SW 1271 (cell line): Measurements from ENCODE around the gene NAB2.
"Not testable (repeated sequence)": the region's sequence is repeated elsewhere in the genome, so short reads cannot be mapped to it uniquely, and the experiment has no call there.

ENCODE experiments used
- DNase-seq, 2 experiments: peaks; one replicate each; lab custom pipeline; 2025; lab: John Stamatoyannopoulos, UW

The NAB2 gene

DNA sequence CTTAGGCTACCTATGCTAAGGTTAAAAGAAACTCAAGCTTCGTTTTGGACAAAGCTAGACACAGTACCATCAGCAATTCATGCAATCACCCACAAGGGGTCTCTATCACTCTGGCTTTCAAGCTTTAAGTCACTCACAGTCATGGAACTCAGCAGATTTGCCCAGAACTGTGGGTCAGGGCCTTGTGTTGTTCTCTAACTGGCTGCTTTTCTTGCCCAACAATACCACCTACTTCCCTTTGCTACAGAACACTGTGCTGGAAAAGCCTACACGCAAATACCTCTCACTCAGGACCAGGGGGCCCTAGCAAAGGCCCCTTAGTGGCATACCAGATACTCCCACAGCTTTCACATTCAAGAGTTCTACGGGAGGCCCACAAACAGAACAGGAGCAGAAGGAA, 19.4 kb upstream of the NAB2 start:
- DNase-seq = peak in 1 of 2 experiments; percentile 68

DNA sequence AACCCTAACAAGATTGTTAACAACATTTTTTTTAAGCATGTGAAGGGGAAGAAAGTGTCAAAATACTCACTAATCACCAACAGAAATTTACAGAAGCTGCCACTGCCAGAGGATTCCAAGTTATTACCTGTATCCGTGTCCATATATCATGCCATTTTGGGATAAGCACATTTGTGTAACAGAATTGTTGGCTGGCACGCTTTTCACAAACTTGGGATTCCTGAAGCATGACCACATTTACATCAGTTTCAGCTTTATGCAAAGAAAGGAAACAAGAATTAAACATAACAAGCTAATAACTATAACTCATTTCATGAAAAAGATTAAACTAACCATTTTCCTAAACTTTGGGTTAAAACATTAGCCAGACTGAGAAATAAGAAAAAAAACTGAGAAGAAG, 16.3 kb upstream of the NAB2 start:
- no peak for DNase-seq

DNA sequence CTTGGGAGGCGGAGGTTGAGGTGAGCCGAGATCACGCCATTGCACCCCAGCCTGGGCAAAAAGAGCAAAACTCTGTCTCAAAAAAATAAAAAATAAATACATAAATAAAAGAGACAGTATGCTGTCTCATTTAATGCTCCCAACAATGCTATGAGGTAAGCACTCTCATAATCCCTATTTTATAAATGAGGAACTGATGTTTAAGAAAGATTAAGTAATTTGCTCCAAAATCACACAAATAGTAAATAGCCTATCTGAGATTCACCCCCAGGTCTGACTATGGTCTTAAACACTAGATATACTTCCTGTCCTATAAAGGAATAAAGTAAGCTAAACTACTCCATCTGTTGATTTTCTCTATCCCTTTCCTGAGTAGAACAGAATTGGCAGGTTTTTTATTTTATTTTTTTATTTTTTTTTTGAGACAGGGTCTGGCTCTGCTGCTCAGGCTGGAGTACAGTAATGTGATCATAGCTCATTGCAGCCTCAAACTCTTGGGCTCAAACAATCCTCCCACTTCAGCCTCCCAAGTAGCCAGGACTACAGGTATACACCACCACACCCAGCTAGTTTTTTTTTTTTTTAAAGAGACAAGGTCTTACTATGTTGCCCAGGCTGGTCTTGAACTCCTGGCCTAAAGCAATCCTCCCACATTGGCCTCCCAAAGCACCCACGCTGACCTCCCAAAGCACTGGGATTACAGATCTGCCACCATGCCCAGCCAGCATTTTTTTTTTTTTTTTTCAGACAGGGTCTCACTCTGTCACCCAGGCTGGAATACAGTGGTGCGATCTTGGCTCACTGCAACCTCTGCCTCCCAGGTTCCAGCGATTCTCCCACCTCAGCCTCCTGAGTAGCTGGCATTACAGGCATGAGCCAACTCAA, 15.1 kb upstream of the NAB2 start:
- DNase-seq = not testable (repeated sequence)

DNA sequence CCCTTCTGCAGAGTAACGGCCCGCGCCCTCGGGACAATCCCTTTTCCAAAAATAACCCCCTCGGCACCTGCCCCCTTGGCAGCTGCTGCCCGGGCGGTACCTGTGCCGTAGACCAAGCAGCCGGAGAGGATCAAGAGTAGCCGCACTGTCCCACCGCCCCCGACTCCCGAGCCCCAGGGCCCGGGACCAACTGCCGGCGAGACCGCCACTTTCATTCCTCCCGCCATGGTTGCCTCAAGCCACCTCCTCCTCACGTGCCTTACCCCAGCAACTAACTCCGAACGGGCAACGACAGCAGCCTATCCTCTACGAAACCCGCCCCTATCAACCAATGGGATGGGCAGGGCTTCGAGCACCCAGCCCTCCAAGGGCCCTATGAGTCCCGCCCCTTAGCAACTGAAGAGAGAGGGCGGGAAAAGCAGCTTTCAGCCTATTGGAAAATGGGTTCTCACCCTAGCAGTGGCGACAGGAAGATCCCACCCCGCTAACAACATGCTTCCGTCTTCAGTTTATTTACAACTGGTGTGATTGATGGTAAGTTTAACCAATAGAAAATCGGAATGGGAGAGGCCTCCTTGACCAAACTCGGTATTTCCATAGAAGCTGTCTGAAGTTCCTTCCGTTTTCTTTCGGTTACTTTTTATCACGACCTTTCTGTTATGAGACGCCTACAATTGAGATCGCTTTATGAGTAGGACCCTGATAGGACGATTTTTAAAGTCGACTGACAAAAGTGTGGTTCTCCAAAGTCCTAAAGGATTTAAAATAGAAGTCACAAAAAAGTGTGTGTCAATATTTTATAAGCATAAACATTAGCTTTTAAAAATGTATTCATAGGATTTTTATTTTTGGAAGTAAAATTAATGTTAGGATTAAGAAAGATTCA, 10.2 kb upstream of the NAB2 start, which contains the start of gene NEMP1:
NEMP1 (minus strand) TSS at position 273 of the 886 bp plus-strand sequence; CDS start at position 227, 46 bp downstream.
- peak; percentile 100 for DNase-seq

DNA sequence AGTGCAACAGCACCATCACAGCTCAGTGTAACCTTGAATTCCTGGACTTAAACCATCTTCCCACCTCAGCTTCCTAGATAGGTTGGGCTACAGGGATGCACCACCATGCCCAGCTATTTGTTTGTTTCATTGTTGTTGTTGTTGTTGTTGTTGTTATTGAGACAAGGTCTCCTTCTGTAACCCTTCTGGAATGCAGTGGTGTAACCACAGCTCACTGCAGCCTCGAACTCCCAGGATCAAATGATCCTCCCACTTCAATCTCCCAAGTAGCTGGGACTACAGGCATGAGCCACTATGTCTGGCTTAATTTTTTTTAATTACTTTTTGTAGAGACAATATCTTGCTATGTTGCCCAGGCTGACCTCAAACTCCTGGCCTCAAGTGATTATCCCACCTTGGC, 9.1 kb upstream of the NAB2 start:
- peak in 1 of 2 experiments; percentile 13 for DNase-seq

DNA sequence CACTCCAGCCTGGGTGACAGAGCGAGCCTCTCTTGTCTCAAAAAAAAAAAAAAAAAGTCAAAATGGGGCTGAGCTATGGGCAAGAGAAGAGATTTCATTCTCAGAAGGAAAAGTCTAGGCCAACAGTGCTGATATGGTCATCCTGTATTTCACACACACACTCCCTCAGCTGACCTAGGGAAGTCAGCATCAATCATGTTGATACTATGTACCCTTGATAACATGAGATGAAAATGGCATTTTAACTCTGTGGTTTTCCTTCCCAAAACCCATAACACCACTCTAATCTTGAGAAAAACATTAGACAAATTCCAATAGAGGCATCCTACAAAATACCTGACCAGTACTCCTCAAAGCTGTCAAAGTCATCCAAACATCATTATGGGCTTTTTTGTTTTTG, 8.1 kb upstream of the NAB2 start:
- no peak for DNase-seq

DNA sequence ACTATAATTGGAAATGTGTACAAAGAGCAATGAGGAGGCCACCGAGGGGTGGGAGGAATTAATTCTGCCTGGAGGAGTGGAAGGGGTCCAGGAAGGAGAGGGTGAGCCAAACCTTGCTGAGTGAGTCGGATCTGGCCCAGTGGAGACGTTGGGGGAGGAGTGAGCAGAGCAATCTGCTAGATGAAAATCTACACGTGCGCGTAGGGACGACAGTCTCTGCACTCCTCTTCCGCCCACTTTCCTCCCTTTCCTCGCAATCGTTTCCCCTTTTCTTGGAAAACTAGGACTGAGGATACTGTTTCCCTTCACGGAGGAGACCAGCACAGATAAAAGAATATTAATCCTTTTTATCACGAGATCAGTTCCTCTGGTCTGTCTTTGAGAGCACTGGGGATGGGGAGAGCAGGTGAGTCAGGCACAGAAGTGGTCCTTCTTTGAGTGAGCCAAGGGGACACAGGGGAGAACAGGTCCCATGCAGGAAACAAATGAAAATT, 2.9 kb upstream of the NAB2 start:
- DNase-seq = no peak

DNA sequence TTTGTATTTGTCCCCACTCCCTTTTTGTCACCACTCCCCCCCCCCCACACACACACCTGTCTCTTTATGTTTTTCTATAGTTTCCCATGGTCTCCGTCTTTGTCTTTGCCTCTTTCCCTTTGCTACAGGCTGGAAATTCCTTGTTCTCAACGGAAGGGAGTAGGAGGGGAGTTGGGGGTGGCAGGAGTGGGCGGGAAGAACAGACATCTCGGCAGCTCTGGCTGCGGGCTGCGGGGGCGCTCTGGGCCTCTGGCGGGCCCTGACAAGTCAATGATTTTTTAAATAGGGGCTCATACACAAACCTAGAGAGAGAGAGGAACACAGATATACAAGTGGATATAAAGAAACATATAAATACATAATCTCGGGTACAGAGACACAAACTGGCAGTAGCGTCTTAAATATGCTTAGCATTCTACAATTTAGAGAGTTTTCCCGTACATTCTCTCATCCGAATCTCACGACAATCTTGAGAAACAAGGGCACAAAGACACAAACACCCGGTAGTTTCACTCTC, 2.4 kb upstream of the NAB2 start:
- DNase-seq = peak in 1 of 2 experiments; percentile 69

DNA sequence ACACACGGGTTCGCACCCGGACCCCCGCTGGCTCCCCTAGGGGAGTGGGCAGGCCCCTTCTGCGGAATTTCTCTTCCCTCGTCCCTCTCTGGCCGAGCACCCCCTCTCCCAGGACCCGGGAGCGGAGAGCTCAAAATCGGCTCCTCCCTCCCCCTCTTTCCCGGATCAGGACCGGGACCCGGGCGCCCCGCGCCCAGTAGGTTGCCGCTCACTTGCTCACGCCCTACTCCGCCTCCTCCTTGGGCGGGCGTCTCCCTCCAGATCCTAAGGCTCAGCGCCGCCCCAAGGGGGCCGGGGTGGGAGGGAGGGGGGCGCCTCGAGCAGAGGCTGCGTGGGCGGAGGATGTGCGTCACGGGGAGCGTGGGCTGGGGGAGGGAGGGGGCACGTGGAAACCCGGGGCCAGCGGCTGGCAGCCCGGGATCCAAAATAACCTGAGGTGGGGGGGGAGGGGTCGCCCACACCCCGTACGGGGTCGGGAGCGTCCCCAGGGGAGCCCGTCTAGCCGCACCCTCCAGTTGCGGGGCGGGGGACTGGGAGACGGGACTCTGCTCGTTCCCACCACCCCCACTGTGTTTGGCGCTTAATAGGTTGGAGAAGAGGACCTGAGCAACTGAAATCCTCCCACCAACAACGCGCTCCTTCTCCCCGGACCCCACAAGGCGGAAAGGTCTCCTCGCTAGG, 1.8 kb upstream of the NAB2 start:
- DNase-seq = peak; percentile 75 to 84

DNA sequence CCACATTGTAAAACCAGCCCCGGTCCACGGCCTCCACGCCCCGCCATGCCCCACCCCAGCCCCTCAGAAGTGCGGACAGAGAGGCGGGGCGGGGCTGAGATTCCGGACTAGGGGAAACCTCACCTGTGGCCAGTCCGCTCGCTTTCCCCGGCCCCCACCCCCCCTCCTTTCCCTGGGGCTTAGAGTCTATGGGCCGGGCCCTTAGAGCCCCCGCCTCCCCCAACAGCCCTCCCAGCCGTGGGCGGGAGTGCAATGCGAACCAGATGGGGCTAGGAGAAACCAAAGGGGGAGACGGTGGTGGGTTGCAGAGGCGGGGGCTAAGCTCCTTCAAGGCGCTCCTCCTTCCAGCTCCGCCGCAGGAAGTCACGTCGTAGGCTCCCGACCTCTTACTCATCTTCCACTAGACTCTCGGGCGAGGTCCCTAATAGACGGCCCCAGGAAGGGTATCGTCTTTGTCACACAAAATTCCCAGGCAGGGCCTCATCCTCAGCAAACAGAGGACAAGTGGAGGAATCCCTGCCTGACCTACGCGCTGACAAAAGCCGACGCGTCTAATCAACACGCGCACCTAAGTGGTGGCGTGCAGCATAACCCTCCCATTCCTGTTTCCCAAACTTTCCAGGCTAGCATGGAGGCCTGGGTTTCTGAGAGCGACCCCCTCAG, 1.1 kb upstream of the NAB2 start:
- peak; percentile 81 to 85 for DNase-seq

DNA sequence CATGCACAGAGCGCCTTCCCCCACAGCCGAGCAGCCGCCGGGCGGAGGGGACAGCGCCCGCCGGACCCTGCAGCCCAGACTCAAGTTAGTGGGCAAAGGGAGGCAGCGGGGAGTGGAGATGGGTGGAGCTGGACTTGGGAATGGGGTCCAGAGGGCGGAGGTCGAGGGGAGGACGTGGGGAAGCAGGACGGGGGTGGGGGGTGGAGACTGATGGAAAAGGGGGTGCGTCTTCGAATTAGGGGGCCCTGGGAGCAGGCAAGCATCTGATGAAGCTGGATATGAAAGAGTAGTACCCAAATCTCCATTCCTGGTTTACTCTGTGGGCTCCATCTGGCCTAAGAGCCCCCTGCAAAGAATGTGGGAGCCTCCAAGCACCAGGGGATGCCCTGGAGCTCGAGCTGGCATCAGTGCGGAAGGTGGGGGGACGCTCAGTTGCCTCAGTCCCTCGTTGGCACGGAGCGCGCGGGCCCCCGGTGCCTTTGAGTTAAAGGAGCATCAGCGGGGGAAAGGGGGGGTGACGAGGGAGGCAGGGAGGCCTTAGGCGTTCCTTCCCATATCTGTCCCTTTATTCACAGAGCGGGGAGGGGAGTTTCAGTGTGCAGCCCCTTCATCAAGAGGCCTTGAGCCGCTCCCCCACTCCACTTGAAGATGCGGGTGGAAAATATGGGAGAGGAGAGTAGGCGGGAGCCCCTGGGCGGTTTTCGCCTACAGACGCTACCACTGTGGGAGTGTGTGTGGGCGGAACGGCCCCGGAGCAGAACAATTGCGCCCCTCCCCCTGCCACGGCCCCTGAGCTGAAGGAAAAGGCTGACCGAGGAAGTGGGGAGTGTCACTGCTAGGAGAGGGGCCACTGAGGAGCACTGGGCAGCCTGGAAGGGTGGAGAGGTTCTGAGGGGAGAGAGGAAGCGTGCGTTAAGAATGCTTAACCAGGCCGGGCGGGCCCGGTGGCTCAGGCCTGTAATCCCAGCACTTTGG, 644 bp downstream of the NAB2 start:
- DNase-seq = peak in 1 of 2 experiments; percentile 57

DNA sequence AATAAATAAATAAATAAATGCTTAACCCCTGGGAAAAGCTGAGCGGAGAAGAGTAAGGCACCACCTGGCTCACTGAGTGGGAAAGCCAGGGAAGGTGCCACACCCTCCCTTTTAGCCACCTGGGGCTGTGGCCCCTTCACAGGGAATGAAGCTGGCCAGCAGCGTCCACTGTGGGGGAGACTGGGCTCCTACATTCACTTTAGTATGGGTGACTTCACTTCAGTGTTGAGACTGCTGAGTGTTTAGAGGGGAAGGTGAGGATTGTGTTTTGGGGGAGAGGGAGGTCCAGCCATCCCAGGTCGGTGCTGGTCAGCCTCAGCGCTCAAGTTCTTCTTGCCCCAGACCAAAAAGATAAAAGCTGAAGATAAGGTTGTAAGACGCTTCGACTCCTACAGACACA, 1.6 kb downstream of the NAB2 start:
- DNase-seq = no peak

DNA sequence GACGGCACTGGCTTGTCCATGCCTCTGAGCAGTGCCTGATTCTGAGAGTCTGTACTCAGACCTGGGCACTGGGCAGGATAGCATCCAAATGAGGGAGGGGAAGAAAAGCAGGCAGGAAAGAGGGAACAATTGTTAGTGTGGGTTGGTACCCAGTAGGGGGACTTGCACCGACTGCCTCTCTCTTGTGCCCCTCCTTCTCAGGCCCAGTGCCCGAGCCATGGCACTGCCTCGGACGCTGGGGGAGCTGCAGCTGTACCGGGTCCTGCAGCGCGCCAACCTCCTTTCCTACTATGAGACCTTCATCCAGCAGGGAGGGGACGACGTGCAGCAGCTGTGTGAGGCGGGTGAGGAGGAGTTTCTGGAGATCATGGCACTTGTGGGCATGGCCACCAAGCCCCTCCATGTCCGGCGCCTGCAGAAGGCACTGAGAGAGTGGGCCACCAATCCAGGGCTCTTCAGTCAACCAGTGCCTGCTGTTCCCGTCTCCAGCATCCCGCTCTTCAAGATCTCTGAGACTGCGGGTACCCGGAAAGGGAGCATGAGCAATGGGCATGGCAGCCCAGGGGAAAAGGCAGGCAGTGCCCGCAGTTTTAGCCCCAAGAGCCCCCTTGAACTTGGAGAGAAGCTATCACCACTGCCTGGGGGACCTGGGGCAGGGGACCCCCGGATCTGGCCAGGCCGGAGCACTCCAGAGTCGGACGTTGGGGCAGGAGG, 2.2 kb downstream of the NAB2 start:
- DNase-seq = no peak

DNA sequence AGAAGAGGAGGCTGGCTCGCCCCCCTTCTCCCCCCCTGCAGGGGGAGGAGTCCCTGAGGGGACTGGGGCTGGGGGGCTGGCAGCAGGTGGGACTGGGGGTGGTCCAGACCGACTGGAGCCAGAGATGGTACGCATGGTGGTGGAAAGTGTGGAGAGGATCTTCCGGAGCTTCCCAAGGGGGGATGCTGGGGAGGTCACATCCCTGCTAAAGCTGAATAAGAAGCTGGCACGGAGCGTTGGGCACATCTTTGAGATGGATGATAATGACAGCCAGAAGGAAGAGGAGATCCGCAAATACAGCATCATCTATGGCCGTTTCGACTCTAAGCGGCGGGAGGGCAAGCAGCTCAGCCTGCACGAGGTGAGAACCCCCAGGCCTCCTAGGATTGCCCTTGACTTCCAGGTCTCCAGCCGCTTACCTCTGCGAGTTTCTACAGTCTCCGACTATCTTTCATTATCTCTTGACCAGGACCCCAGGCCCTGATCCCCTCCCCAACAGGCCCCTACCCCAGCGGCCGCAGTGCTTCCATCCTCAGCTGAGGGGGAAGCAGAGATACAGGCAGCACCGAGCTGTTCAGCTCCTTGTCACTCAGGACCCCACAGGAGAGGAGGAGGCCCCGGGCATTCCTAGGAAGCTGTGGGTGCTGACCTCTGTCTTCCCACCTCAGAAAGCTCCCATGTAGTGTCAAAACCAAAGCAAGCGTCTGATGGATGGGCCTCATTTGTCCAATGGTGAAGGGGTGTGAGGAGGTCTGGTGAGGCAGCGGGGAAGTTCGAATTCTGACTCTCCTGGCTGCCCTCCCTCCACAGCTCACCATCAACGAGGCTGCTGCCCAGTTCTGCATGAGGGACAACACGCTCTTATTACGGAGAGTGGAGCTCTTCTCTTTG, 3.0 kb downstream of the NAB2 start:
- DNase-seq = no peak

DNA sequence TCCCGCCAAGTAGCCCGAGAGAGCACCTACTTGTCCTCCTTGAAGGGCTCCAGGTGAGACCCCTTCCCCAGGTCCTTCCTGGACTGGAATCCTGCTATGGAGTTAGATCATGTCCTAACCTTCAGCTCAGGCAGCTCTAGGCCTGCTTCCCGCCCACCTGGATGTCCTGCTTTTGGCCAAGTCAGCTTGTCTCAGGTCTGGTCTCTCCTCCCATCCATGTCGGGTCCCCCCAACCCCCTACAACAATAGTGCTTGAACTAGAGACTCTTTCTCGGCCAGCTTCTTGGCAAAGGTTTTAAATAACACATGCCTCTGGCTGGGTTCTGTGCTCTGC, 3.6 kb downstream of the NAB2 start:
- DNase-seq = no peak

DNA sequence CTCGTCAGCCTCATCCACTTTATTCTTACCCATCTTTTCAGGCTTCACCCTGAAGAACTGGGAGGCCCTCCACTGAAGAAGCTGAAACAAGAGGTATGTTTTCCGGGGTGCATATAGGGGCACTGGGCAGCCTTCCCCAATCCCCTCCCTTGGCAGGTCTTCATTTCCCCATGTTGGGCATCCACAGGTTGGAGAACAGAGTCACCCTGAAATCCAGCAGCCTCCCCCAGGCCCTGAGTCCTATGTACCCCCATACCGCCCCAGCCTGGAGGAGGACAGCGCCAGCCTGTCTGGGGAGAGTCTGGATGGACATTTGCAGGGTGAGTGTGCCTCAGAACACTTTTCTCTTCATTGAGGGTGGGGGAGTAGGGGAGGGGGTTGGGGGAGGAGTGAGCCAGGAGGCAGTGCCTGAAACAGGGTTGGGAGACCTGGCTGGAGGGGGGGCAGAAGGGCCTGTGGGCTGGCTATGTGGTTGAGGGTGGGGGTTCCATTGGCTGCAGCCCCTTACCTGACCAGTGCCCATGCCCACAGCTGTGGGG, 4.0 kb downstream of the NAB2 start:
- DNase-seq = no peak

DNA sequence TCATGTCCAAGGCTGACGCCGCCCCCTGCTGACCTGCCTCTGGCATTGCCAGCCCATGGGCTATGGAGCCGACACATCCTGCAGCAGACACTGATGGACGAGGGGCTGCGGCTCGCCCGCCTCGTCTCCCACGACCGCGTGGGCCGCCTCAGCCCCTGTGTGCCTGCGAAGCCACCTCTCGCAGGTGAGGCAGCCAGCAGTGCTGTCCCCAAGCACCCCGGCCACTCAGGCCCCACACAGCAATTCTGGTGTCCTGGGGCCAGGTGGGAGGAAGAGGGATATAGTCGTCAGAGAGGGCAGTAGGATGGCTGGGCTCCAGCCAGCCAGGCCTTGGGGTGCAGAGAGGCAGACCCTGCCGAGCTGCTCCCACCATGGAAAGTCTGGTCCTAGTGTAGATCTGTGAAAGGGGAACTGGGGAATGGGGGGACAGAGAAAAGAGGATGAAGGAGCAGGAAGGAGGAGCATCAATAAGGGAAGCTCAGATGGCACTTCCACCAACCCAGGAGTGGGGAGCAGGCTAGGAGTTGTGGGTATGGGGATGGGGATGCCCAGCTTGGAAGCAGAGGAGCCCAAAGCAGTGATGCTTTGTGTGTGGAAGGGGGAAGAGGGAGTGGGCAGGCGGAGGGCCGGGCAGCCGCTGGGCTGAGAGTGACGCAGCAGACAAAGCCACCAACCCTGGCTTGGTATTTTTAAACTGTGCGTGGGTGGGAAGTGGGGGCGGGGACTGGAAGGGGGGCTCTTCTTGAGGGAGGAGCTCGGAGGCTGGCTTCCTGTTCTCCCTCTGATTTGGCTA, 4.7 kb downstream of the NAB2 start:
- DNase-seq = no peak
